Testis (tissue), 2 donors: ENCODE measurements around the gene LDHAL6A.

Experiments used
- CTCF ChIP-seq, 3 experiments: fragments of 450-650 bp in 2 of 3; fragments of 200-600 bp in 1 of 3; sonication (generic) in 1 of 3; IDR thresholded peaks; one replicate each; pipeline ENCODE4 v1.5.1; 2016 to 2019; ENCODE audit warnings: antibody characterized with exemption in 3 of 3, mild to moderate bottlenecking in 2 of 3, moderate library complexity in 1 of 3
- POLR2A ChIP-seq: fragments of 450-650 bp; IDR thresholded peaks from one replicate; pipeline ENCODE4 v1.6.1; 2017; ENCODE audit warnings: antibody characterized with exemption, mild to moderate bottlenecking, moderate library complexity

GRCh38 chr11:18526130-18526520, 70.5 kb downstream of the LDHAL6A start:
- TF ChIP-seq CTCF (IDR thresholded peaks at IDR 0.05) (no peak), POLR2A (no peak)
